ENCODE measurements around the gene UBL4B. TPM values are rescaled to one million over a fixed set of nuclear protein-coding genes. Genes with fewer than 3 reads are reported as not detected.

The UBL4B gene
- total RNA-seq, 2 donors from 2014 or later: not detected

GRCh38 chr1:110152133-110152785 is 40.0 kb downstream of the UBL4B start:
- no peaks in the 10 kb centered on the region for H3K36me3 ChIP-seq
- ATAC-seq (ENCODE audit: insufficient number of reproducible peaks, low FRiP score, low read depth): no peak
- no peaks in the 10 kb centered on the region for H3K9me3 ChIP-seq
- TF ChIP-seq CTCF (IDR thresholded peaks at IDR 0.05): no peak
- H3K4me1 ChIP-seq (ENCODE audit: control insufficient read depth in 1 of 2, low read depth in 2 of 2): peaks cover 5 to 15% of the 10 kb centered on the region in 2 donors
- H3K4me3 ChIP-seq: no peak overlapping the region
- H3K27me3 ChIP-seq (replicated peaks; ENCODE audit: insufficient read depth): no peaks in the 10 kb centered on the region
- no peak for DNase-seq (ENCODE audit: low spot score)
- H3K27ac ChIP-seq: no peak overlapping the region

GRCh38 chr1:110153407-110153950 is 41.2 kb downstream of the UBL4B start:
- no peaks in the 10 kb centered on the region for H3K27me3 ChIP-seq (replicated peaks; ENCODE audit: insufficient read depth)
- ATAC-seq (ENCODE audit: insufficient number of reproducible peaks, low FRiP score, low read depth): no peak
- TF ChIP-seq CTCF (IDR thresholded peaks at IDR 0.05): no peak

GRCh38 chr1:110155878-110156522 is 43.8 kb downstream of the UBL4B start:
- Histone ChIP-seq H3K9me3 (no peaks in the 10 kb centered on the region), H3K27me3 (replicated peaks; ENCODE audit: insufficient read depth) (no peaks in the 10 kb centered on the region), H3K4me1 (ENCODE audit: control insufficient read depth in 1 of 2, low read depth in 2 of 2) (peaks cover 3 to 6% of the 10 kb centered on the region in 2 donors), H3K4me3 (no peak overlapping the region), H3K27ac (no peak overlapping the region), H3K36me3 (no peaks in the 10 kb centered on the region)
- ATAC-seq (ENCODE audit: insufficient number of reproducible peaks, low FRiP score, low read depth) (no peak), DNase-seq (ENCODE audit: low spot score) (no peak)
- no peak for TF ChIP-seq CTCF (IDR thresholded peaks at IDR 0.05)

More at GRCh38 chr1:110153407-110153950, 41.2 kb downstream of the UBL4B start:
- no peaks in the 10 kb centered on the region for H3K36me3 ChIP-seq
- no peak for DNase-seq (ENCODE audit: low spot score)
- H3K4me3 ChIP-seq: no peak overlapping the region
- no peaks in the 10 kb centered on the region for H3K9me3 ChIP-seq
- H3K27ac ChIP-seq: no peak overlapping the region
- H3K4me1 ChIP-seq (ENCODE audit: control insufficient read depth in 1 of 2, low read depth in 2 of 2): peaks cover 5 to 15% of the 10 kb centered on the region in 2 donors

- no peaks in the 10 kb centered on the region for H3K9me3 ChIP-seq
- no peak overlapping the region for H3K27ac ChIP-seq
- DNase-seq (ENCODE audit: low spot score): no peak
- no peaks in the 10 kb centered on the region for H3K36me3 ChIP-seq
- ATAC-seq (ENCODE audit: insufficient number of reproducible peaks, low FRiP score, low read depth): no peak
- no peaks in the 10 kb centered on the region for H3K27me3 ChIP-seq (replicated peaks; ENCODE audit: insufficient read depth)
- no peaks in the 10 kb centered on the region for H3K4me1 ChIP-seq (ENCODE audit: control insufficient read depth in 1 of 2, low read depth in 2 of 2)
- H3K4me3 ChIP-seq: no peak overlapping the region
- TF ChIP-seq CTCF (IDR thresholded peaks at IDR 0.05): no peak
Observed at GRCh38 chr1:110158261-110158660, 46.0 kb downstream of the UBL4B start.

GRCh38 chr1:110159168-110159567 is 46.9 kb downstream of the UBL4B start:
- ATAC-seq (ENCODE audit: insufficient number of reproducible peaks, low FRiP score, low read depth) (no peak), DNase-seq (ENCODE audit: low spot score) (no peak)
- H3K36me3 ChIP-seq: no peaks in the 10 kb centered on the region
- no peaks in the 10 kb centered on the region for H3K9me3 ChIP-seq
- no peaks in the 10 kb centered on the region for H3K4me1 ChIP-seq (ENCODE audit: control insufficient read depth in 1 of 2, low read depth in 2 of 2)
- no peaks in the 10 kb centered on the region for H3K27me3 ChIP-seq (replicated peaks; ENCODE audit: insufficient read depth)
- H3K27ac ChIP-seq: no peak overlapping the region
- H3K4me3 ChIP-seq: no peak overlapping the region
- TF ChIP-seq CTCF (IDR thresholded peaks at IDR 0.05): no peak
